ENCODE results near the gene TSGA10.

Gene TSGA10

DNA sequence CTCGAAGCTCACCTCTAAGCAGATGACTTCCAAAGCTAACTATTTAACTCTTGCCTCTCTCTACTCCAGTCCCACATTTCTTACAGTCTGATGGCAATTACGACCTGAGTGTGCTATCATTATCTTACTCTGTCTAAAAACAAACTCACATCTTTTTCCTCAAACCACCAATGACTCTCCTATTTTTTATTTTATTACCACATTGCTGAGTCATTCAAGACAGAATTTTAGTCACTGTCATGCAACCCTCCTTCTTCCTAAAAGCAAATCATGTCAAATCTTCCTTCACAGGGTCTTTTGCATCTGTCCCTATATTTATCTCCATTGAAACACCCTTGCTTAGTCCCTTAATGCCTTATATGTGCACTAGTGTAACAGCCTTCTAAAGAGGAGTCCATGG lies 47.8 kb downstream of the TSGA10 start:
- TF ChIP-seq TAF1 (IDR thresholded peaks at IDR 0.05; ENCODE audit: low read depth) (no peak), EGR1 (IDR thresholded peaks at IDR 0.05) (no peak), NFIC (IDR thresholded peaks at IDR 0.05) (no peak), CEBPB (IDR thresholded peaks at IDR 0.05) (no peak), ZBTB7A (IDR thresholded peaks at IDR 0.05; ENCODE audit: low read depth) (no peak), RAD21 (IDR thresholded peaks at IDR 0.05; ENCODE audit: low read depth) (no peak), CREB1 (IDR thresholded peaks at IDR 0.05; ENCODE audit: low read depth) (no peak), YY1 (IDR thresholded peaks at IDR 0.05; ENCODE audit: low read depth) (no peak), TEAD4 (IDR thresholded peaks at IDR 0.05) (no peak), MAX (IDR thresholded peaks at IDR 0.05) (no peak), FOXM1 (IDR thresholded peaks at IDR 0.05; ENCODE audit: borderline replicate concordance, low read depth) (no peak), TCF12 (IDR thresholded peaks at IDR 0.05; ENCODE audit: low read depth) (no peak), EP300 (IDR thresholded peaks at IDR 0.05; ENCODE audit: borderline replicate concordance) (no peak)
- TF ChIP-seq, protein P1, sequence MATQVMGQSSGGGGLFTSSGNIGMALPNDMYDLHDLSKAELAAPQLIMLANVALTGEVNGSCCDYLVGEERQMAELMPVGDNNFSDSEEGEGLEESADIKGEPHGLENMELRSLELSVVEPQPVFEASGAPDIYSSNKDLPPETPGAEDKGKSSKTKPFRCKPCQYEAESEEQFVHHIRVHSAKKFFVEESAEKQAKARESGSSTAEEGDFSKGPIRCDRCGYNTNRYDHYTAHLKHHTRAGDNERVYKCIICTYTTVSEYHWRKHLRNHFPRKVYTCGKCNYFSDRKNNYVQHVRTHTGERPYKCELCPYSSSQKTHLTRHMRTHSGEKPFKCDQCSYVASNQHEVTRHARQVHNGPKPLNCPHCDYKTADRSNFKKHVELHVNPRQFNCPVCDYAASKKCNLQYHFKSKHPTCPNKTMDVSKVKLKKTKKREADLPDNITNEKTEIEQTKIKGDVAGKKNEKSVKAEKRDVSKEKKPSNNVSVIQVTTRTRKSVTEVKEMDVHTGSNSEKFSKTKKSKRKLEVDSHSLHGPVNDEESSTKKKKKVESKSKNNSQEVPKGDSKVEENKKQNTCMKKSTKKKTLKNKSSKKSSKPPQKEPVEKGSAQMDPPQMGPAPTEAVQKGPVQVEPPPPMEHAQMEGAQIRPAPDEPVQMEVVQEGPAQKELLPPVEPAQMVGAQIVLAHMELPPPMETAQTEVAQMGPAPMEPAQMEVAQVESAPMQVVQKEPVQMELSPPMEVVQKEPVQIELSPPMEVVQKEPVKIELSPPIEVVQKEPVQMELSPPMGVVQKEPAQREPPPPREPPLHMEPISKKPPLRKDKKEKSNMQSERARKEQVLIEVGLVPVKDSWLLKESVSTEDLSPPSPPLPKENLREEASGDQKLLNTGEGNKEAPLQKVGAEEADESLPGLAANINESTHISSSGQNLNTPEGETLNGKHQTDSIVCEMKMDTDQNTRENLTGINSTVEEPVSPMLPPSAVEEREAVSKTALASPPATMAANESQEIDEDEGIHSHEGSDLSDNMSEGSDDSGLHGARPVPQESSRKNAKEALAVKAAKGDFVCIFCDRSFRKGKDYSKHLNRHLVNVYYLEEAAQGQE (IDR thresholded peaks at IDR 0.05; ENCODE audit: low read depth), result no peak
- TF ChIP-seq, protein P2, sequence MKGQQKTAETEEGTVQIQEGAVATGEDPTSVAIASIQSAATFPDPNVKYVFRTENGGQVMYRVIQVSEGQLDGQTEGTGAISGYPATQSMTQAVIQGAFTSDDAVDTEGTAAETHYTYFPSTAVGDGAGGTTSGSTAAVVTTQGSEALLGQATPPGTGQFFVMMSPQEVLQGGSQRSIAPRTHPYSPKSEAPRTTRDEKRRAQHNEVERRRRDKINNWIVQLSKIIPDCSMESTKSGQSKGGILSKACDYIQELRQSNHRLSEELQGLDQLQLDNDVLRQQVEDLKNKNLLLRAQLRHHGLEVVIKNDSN (IDR thresholded peaks at IDR 0.05), result no peak

DNA sequence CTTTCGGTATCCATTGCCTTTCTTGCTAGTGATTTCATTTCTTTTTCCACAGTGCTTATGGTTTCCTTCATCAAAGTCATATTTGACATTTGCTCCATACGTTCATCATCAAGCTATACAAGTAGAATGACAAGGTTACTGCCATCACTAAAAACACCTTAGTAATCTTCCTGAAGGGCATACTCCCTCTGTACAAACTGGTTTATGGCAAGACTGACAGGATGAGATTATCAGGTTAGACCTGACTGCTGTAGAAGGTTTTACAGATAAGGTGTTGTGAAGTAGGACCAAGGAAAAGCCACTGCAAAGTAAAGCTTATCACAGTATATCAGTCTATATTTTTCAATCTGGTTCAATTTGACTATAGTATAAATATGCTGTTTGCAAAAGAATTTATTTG lies 50.7 kb downstream of the TSGA10 start:
- TF ChIP-seq CEBPB (IDR thresholded peaks at IDR 0.05) (no peak), YY1 (IDR thresholded peaks at IDR 0.05; ENCODE audit: low read depth) (no peak), RAD21 (IDR thresholded peaks at IDR 0.05; ENCODE audit: low read depth) (no peak), TCF12 (IDR thresholded peaks at IDR 0.05; ENCODE audit: low read depth) (no peak), TAF1 (IDR thresholded peaks at IDR 0.05; ENCODE audit: low read depth) (no peak), ZBTB7A (IDR thresholded peaks at IDR 0.05; ENCODE audit: low read depth) (no peak), FOXM1 (IDR thresholded peaks at IDR 0.05; ENCODE audit: borderline replicate concordance, low read depth) (no peak), TEAD4 (IDR thresholded peaks at IDR 0.05) (no peak), EP300 (IDR thresholded peaks at IDR 0.05; ENCODE audit: borderline replicate concordance) (no peak), NFIC (IDR thresholded peaks at IDR 0.05) (no peak)
- TF ChIP-seq, protein P1 (IDR thresholded peaks at IDR 0.05; ENCODE audit: low read depth), result no peak

DNA sequence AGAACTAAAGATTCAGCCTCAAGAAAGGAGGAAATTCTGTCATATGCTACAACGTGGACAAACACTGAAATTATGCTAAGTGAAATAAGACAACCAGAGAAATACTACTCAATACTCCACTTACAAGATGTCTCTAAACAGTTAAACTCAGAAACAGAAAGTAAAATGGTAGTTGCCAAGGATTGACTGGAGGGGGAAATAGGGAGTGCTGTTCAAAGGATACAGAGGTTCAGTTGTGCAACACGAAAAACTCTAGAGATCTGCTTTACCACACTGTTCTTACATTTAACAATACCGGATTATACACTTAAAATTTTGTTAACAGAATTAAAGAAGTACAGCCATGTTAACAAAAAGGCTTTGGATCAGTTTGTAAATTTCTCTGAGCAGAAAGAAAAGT lies 53.0 kb downstream of the TSGA10 start:
- TF ChIP-seq FOXM1 (IDR thresholded peaks at IDR 0.05; ENCODE audit: borderline replicate concordance, low read depth) (no peak), CEBPB (IDR thresholded peaks at IDR 0.05) (no peak), YY1 (IDR thresholded peaks at IDR 0.05; ENCODE audit: low read depth) (no peak), ZBTB7A (IDR thresholded peaks at IDR 0.05; ENCODE audit: low read depth) (no peak), TAF1 (IDR thresholded peaks at IDR 0.05; ENCODE audit: low read depth) (no peak), EGR1 (IDR thresholded peaks at IDR 0.05) (no peak), TEAD4 (IDR thresholded peaks at IDR 0.05) (no peak), NFIC (IDR thresholded peaks at IDR 0.05) (no peak)
- TF ChIP-seq, protein P2 (IDR thresholded peaks at IDR 0.05), result no peak
- TF ChIP-seq, protein P1 (IDR thresholded peaks at IDR 0.05; ENCODE audit: low read depth), result no peak

- no peak for TF ChIP-seq RAD21 (IDR thresholded peaks at IDR 0.05; ENCODE audit: low read depth)
Observed at GRCh38 chr2:99096728-99097127, 58.0 kb downstream of the TSGA10 start.

DNA sequence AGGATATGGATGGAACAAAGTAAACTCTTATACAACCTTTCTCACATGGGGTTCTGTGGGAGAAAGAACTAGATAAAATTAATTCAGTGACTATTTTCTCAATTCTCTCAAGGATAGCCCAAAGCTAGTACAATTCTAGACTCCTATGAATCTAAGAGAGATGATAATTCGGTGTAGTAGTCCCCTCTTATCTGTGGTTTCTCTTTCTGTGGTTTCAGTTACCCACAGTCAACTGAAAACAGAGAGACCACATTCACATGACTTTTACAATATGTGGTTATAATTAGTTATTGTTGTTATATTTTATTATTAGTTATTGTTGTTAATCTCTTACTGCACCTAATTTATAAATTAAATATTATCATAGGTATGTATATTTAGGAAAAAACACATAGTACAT lies 66.7 kb downstream of the TSGA10 start:
- TF ChIP-seq TAF1 (IDR thresholded peaks at IDR 0.05; ENCODE audit: low read depth), result no peak
- TF ChIP-seq TCF12 (IDR thresholded peaks at IDR 0.05; ENCODE audit: low read depth), result no peak
- TF ChIP-seq TEAD4 (IDR thresholded peaks at IDR 0.05), result no peak
- TF ChIP-seq EGR1 (IDR thresholded peaks at IDR 0.05), result no peak
- TF ChIP-seq FOXM1 (IDR thresholded peaks at IDR 0.05; ENCODE audit: borderline replicate concordance, low read depth), result no peak
